HG02623 (cell line): Measurements from ENCODE around the gene PTPRM.
"Not testable (repeated sequence)": the region's sequence is repeated elsewhere in the genome, so short reads cannot be mapped to it uniquely, and the experiment has no call there.

Experiments
- ATAC-seq: cut with Tn5 transposase; IDR thresholded peaks from one replicate; pipeline ENCODE4 v1.9.1; 2021; ENCODE audit warnings: moderate library complexity; ENCODE audit not compliant: unreplicated experiment

PTPRM gene

DNA sequence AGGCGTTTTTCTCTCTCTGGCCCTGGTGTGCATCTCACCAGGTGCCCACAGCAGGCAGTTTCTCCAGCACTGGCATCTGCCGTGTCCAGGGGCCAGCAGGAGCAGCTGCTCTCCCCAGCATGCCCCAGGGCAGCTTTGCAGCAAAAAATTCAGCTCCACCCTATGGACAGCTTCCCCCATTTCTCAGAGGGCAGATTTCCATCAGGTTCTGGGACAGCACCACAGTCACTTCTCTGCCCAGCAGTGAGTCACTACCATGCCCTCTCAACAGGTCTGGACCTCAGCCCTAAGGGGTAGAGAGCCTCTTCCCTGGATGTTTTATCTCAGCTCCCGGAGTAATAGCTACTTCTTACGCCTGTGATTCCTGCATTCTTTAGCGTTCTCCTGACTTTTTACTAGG, 871.9 kb downstream of the PTPRM start:
- ATAC-seq: no peak

GRCh38 chr18:8443505-8443904, 876.4 kb downstream of the PTPRM start:
- ATAC-seq: no peak

- not testable (repeated sequence) for ATAC-seq
Measured at GRCh38 chr18:8446936-8447335, 879.8 kb downstream of the PTPRM start.

DNA sequence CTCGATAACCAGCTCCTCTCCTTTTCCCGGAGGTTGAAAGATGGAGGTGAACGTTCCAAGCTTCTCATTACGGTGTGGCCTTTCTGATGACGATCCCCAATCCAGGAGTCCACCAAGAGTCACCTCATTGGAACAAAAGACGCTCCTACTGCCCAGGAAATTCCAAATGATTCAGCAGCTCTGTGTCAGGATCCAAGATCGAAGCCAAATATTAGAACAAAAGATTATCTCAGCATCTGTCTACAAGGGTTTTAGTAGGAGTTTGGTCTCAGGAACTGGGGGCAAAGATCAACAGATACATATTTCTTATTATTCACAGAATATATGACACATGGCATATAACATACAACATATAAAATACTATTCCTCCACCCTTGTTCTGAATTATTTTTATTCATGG, 881.0 kb downstream of the PTPRM start:
- ATAC-seq: no peak

GRCh38 chr18:8450013-8450412, 882.9 kb downstream of the PTPRM start:
- ATAC-seq: no peak

DNA sequence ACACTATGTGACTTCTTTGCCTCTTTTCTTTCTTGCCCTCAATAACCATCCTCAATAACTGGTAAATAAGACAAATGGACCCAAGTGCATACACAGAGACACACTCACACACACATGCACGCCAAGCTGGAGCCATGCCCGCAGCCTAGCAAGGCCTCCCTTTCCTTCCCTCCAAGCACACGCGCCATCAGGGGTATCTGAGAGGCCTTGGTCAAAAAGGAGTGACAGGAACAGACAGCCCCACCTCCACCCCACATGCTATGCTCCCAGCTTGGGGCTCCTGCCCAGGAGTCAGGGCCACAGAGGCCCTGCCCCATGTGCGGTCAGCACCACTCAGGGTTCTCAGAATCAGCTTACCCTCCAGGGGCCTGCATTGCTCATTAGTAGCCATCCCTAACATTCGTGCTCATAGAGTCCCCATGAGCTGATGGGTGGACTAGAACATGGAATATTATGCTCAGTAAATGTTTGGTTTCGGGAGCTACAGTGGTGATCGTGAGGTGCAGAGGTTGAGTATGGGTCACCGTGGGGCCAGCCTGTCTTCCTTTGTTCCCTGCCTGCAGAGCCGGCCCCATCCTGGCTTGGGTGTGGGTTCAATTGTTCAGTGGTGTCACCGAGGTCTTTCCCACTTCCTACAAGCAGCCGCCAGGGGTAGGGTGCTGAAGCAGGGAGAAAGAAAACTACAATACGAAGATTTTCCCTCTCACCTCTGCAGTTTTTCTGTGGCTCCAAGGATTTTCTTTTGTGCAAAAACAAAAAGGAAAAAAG, 884.0 kb downstream of the PTPRM start:
- no peak for ATAC-seq

DNA sequence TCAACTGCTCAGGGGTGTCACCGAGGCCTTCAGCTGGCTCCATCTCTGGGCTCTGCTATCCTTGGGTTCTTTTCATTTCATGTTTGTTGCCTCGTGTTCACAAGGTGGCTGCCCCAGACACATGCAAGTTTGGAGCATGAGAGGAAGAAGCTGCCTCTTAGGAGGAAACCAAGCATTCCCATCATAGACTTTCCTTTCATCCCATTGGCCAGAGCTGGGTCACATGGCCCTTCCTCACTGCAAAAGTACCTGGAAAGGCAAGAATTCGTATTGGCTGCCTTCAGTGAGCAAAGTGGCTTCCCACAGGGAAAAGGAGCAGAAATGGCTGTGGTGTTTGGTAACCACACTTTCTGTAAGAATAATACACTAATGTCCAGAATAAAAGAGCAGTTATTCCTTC, 886.4 kb downstream of the PTPRM start:
- no peak for ATAC-seq

DNA sequence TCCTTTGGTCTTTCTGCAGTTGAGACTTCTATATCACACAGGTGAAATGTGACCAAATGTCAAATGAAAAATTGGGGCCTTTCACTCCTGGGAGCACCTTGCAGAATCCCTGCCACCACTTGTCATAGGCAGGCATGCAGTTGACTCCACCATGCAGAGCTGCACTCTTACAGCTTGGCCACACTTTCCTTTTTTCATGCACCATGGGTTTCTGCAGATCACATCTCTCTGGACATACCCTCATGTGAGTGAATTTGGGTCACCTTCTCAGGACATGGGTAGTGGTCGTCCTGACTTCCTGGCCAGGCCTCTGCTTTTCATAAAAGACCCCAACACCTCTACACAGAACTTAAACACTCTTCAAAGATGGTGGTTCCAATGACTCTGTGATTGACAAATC, 887.0 kb downstream of the PTPRM start:
- ATAC-seq: no peak

DNA sequence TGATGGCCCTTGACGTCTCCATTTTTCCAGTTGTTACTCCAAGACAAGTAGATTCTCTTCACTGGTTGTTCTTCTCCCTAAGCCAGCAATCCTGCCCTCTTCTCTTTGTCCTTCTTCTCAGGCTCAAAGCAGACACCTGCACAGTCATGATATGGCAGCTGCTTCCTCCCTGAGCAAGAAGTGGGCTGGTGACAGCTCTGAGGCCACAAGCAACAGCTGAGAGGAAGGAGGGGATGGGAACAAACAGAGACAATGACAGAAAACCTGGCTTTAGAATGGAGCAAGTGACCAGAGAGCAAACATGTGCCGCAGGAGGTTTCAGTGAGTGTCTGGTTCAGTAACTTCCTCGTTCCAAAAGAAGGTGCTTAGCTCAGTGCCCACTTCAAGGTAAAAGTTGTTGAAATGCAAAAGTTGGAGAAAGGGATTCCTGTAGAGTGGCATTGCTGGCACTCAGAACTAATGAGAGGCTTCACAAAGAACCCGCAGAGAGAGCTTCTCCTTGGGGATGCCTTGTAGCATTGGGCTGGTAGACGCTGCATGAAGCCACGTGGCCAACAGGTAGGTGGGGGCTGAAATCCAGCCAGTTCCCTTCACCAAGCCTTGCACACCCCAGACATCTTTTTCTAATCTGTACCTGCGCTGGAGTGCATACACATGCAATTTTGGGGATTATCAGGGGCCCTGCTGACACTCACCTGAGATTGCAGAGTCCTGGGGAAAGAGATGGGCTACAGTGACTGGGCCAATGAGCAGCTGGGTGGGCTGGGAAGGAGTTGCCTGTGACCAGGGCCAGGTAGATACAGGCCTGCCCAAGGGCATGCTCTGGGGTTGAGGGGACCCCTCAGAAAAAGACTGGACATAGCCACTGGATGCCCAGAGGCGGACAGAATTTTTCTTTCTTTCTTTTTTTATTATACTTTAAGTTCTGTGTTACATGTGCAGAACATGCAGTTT, 888.8 kb downstream of the PTPRM start:
- ATAC-seq: no peak
